SK-N-SH (cell line): ENCODE results near the gene ALKBH2. TPM values are rescaled to one million over a fixed set of nuclear protein-coding genes. Genes with fewer than 3 reads are reported as not detected.
"Not testable (repeated sequence)": the region's sequence is repeated elsewhere in the genome, so short reads cannot be mapped to it uniquely, and the experiment has no call there.

Experiments
- CTCF ChIA-PET: fragments of 300-600, 350-600 bp; formaldehyde crosslinking; extraction: SDS; loops from one replicate; lab custom pipeline; 2021; lab: Yijun Ruan, JAX
- POLR2A ChIA-PET: fragments of 350-600 bp; sonication (Branson Sonifier 250); formaldehyde crosslinking; extraction: SDS; loops from one replicate; lab custom pipeline; 2020; ENCODE audit warnings: antibody characterized with exemption, inconsistent platforms; lab: Yijun Ruan, JAX
- DNase-seq: peaks from one replicate; pipeline ENCODE4 v3.0.0; 2012
- H2AFZ ChIP-seq: fragments of 200-600 bp; sonication (generic); 2 replicates; pipeline ENCODE4 v1.8.1; 2016; ENCODE audit warnings: antibody characterized with exemption, mild to moderate bottlenecking, low read depth
- H3F3A ChIP-seq: fragments of 200-600 bp; sonication (generic); replicated peaks from 2 replicates; pipeline ENCODE3; 2016; ENCODE audit warnings: antibody characterized with exemption, mild to moderate bottlenecking; ENCODE audit not compliant: insufficient read depth
- H3K27ac ChIP-seq, 2 experiments: fragments of 200-500 bp in 1 of 2; fragments of 200-600 bp in 1 of 2; sonication (Bioruptor generic) in 1 of 2; sonication (generic), shearing (Covaris generic) in 1 of 2; 2 replicates each; pipeline versions ENCODE4 v1.5.1 to v1.6.1; 2014 to 2016; ENCODE audit warnings: low read depth in 2 of 2, inconsistent platforms in 1 of 2, low read length in 1 of 2, mild to moderate bottlenecking in 1 of 2, mixed read lengths in 1 of 2
- H3K27me3 ChIP-seq: fragments of 200-600 bp; sonication (generic), shearing (Covaris generic); 2 replicates; pipeline ENCODE4 v1.6.1; 2016; ENCODE audit warnings: mixed run types; ENCODE audit not compliant: insufficient read depth
- H3K36me3 ChIP-seq, 2 experiments: fragments of 200-500 bp in 1 of 2; fragments of 200-600 bp in 1 of 2; sonication (Bioruptor generic) in 1 of 2; sonication (generic) in 1 of 2; replicated peaks in 1 of 2; 2 replicates each; pipeline versions ENCODE3 to v1.5.1; 2014 to 2016; ENCODE audit warnings: low read length in 1 of 2, mild to moderate bottlenecking in 1 of 2; ENCODE audit not compliant: insufficient read depth in 2 of 2, control insufficient read depth in 1 of 2
- H3K4me1 ChIP-seq, 2 experiments: fragments of 200-500 bp in 1 of 2; fragments of 200-600 bp in 1 of 2; sonication (Bioruptor generic) in 1 of 2; sonication (generic), shearing (Covaris generic) in 1 of 2; 2 replicates each; pipeline versions ENCODE4 v1.5.1 to v1.6.1; 2014 to 2016; ENCODE audit warnings: low read depth in 1 of 2, low read length in 1 of 2, mixed run types in 1 of 2; ENCODE audit not compliant: insufficient read depth in 2 of 2, control insufficient read depth in 1 of 2
- H3K4me2 ChIP-seq: fragments of 200-600 bp; sonication (generic), shearing (Covaris generic); 2 replicates; pipeline ENCODE4 v1.6.1; 2017; ENCODE audit warnings: mixed run types
- H3K4me3 ChIP-seq, 2 experiments: fragments of 200-500 bp in 1 of 2; fragments of 200-600 bp in 1 of 2; sonication (Bioruptor generic) in 1 of 2; sonication (generic), shearing (Covaris generic) in 1 of 2; 2 replicates each; pipeline versions ENCODE4 v1.5.1 to v1.8.1; 2014 to 2016; ENCODE audit warnings: low read depth in 2 of 2, inconsistent platforms in 1 of 2, low read length in 1 of 2, mild to moderate bottlenecking in 1 of 2, mixed read lengths in 1 of 2, moderate library complexity in 1 of 2
- H3K79me2 ChIP-seq: fragments of 200-600 bp; sonication (generic); 2 replicates; pipeline ENCODE4 v1.8.1; 2017; ENCODE audit warnings: mild to moderate bottlenecking; ENCODE audit not compliant: insufficient read depth
- H3K9ac ChIP-seq: fragments of 200-600 bp; sonication (generic); 2 replicates; pipeline ENCODE4 v1.6.1; 2017; ENCODE audit warnings: mixed run types
- H3K9me2 ChIP-seq: fragments of 200-600 bp; sonication (generic); 2 replicates; pipeline ENCODE4 v1.6.1; 2017; ENCODE audit warnings: mixed run types
- H3K9me3 ChIP-seq: fragments of 200-600 bp; sonication (generic); 2 replicates; pipeline ENCODE4 v1.6.1; 2017; ENCODE audit warnings: mixed run types, mild to moderate bottlenecking, moderate library complexity
- H4K20me1 ChIP-seq: fragments of 200-600 bp; sonication (generic); 2 replicates; pipeline ENCODE4 v1.6.1; 2017; ENCODE audit warnings: mild to moderate bottlenecking, mixed run types; ENCODE audit not compliant: insufficient read depth
- GATA2 ChIP-seq: sonication (generic); formaldehyde crosslinking; IDR thresholded peaks from 2 replicates; pipeline ENCODE4 v1.5.0; 2020; ENCODE audit warnings: mild to moderate bottlenecking, missing genetic modification reagents
- IRF3 ChIP-seq: fragments of 150-350 bp; IDR thresholded peaks from 2 replicates; pipeline ENCODE4 v1.6.1; 2016; ENCODE audit warnings: mild to moderate bottlenecking, low read depth, low read length
- JUND ChIP-seq: IDR thresholded peaks from 2 replicates; pipeline ENCODE4 v1.4.0; 2012
- MEF2A ChIP-seq: IDR thresholded peaks from 2 replicates; pipeline ENCODE4 v1.4.0; 2012; ENCODE audit warnings: low read depth, borderline replicate concordance
- NFIC ChIP-seq: IDR thresholded peaks from 2 replicates; pipeline ENCODE4 v1.4.0; 2012; ENCODE audit warnings: borderline replicate concordance
- RAD21 ChIP-seq: IDR thresholded peaks from 2 replicates; pipeline ENCODE4 v1.6.1; 2012; ENCODE audit warnings: mild to moderate bottlenecking, low read length
- RCOR1 ChIP-seq: fragments of 150-350 bp; IDR thresholded peaks from 2 replicates; pipeline ENCODE4 v1.6.1; 2017; ENCODE audit warnings: antibody characterized with exemption, low read length
- REST ChIP-seq: IDR thresholded peaks from 2 replicates; pipeline ENCODE4 v1.6.1; 2012; ENCODE audit warnings: mild to moderate bottlenecking, low read depth, low read length, moderate library complexity
- RFX5 ChIP-seq: IDR thresholded peaks from 2 replicates; pipeline ENCODE4 v1.6.1; 2012; ENCODE audit warnings: mild to moderate bottlenecking, improper control_type of control experiment, low read length
- RXRA ChIP-seq: IDR thresholded peaks from 2 replicates; pipeline ENCODE4 v1.4.0; 2012; ENCODE audit warnings: low read depth, mild to moderate bottlenecking, borderline replicate concordance
- TAF1 ChIP-seq: IDR thresholded peaks from 2 replicates; pipeline ENCODE4 v1.6.1; 2012; ENCODE audit warnings: low read depth, mild to moderate bottlenecking, low read length, moderate library complexity, borderline replicate concordance
- WGBS: methylation state at CpG from one replicate; pipeline ENCODE4 v1.1.6; 2017; ENCODE audit warnings: low lambda C conversion rate; 5-methylcytosine and 5-hydroxymethylcytosine counted together
- polyA plus RNA-seq, 3 experiments: library from polyadenylated mRNA; depleted of rRNA; stranded (reverse); fragments of >200 nt; gene quantifications; 2 replicates each; pipeline ENCODE4 v1.2.3, GENCODE V29; 2012

The ALKBH2 gene
- polyA plus RNA-seq, 1 of the 3 experiments (the other 2 are of a cell fraction), result 47.3 TPM

GRCh38 chr12:109052414-109053323, 40.6 kb downstream of the ALKBH2 start, which contains the start of gene USP30 (continued):
- TF ChIP-seq REST, result peak; percentile 75; the same call in 1 of the 2 replicates
- peak; percentile 57; the same call in 1 of the 2 replicates for TF ChIP-seq RCOR1
- TF ChIP-seq JUND, result no peak
- no peak; the same call in 1 of the 2 replicates for TF ChIP-seq MEF2A
- TF ChIP-seq RXRA, result no peak
- peak; percentile 86; the same call in 1 of the 2 replicates for TF ChIP-seq TAF1
- TF ChIP-seq RFX5, result peak; percentile 61; the same call in 1 of the 2 replicates
- peak; percentile 30; the same call in 1 of the 2 replicates for TF ChIP-seq IRF3
- no peak; the same call in 1 of the 2 replicates for TF ChIP-seq NFIC
- TF ChIP-seq, all 33 proteins: peak for 20

- CTCF ChIA-PET, result interaction anchor here (0.8 to 1.2 kb wide), 2 partner anchors 10 to 101 kb away, joined by 3 to 4 read pairs; no protein-coding TSS in a partner anchor
- Histone ChIP-seq H3K9me2 (no peaks in the 10 kb centered on the region), H3K9ac (peak overlapping the region; percentile 73; the same call in 1 of the 2 replicates), H3K4me1 (peaks cover 4 to 6% of the 10 kb centered on the region in 2 experiments; a peak in 1 of 4 replicates), H3K27me3 (no peaks in the 10 kb centered on the region), H4K20me1 (no peaks in the 10 kb centered on the region), H2AFZ (peak overlapping the region; percentile 98), H3K27ac (peak overlapping the region; percentile 20 to 44; a peak in 3 of 4 replicates), H3K9me3 (no peaks in the 10 kb centered on the region), H3K4me2 (peak overlapping the region; percentile 94), H3F3A (no peaks in the 10 kb centered on the region), H3K79me2 (peaks cover 21% of the 10 kb centered on the region; the same call in 1 of the 2 replicates), H3K36me3 (no peaks in the 10 kb centered on the region), H3K4me3 (peak overlapping the region; percentile 78 to 83)
- 11% methylated on average over 6 of the region's 6 CpGs for WGBS
- no peak for DNase-seq
- POLR2A ChIA-PET, result interaction anchor here (1.0 kb wide), 1 partner anchor 10 kb away, joined by 3 read pairs; no protein-coding TSS in a partner anchor
- TF ChIP-seq GATA2 (CRISPR knock-in tag), result 0 out of 2 replicates have a peak, but pooled peaks have one; percentile 3
- no peak for TF ChIP-seq RAD21
- TF ChIP-seq IRF3, result no peak
Measured at GRCh38 chr12:109052097-109052413, 41.2 kb downstream of the ALKBH2 start.

GRCh38 chr12:109049794-109050193, 43.5 kb downstream of the ALKBH2 start:
- H3K4me3 ChIP-seq, H3K9me2 ChIP-seq, H3K9ac ChIP-seq, POLR2A ChIA-PET, DNase-seq, H3K27ac ChIP-seq, H3K4me1 ChIP-seq, H3K27me3 ChIP-seq, H4K20me1 ChIP-seq, H3F3A ChIP-seq, H3K9me3 ChIP-seq, H3K36me3 ChIP-seq, H3K4me2 ChIP-seq, H2AFZ ChIP-seq: not testable (repeated sequence)
- CTCF ChIA-PET, result interaction anchor here (0.8 kb wide), 1 partner anchor 81 kb away, joined by 3 read pairs; no protein-coding TSS in a partner anchor
- H3K79me2 ChIP-seq, result peaks cover 17% of the 10 kb centered on the region; the same call in 1 of the 2 replicates
- 72% methylated on average over 8 of the region's 8 CpGs for WGBS

GRCh38 chr12:109048706-109049105, 44.6 kb downstream of the ALKBH2 start:
- H4K20me1 ChIP-seq, H3K9me2 ChIP-seq, H3K27ac ChIP-seq, H3K4me1 ChIP-seq, POLR2A ChIA-PET, H3K4me3 ChIP-seq, DNase-seq, CTCF ChIA-PET, H3K27me3 ChIP-seq, H3K9me3 ChIP-seq, H3K36me3 ChIP-seq, H3F3A ChIP-seq, H3K9ac ChIP-seq, H3K4me2 ChIP-seq, H2AFZ ChIP-seq: not testable (repeated sequence)
- H3K79me2 ChIP-seq, result peaks cover 11% of the 10 kb centered on the region; the same call in 1 of the 2 replicates
- 43% methylated on average over 3 of the region's 3 CpGs for WGBS
